ENCODE results near the gene PSMB5.

Gene PSMB5

DNA sequence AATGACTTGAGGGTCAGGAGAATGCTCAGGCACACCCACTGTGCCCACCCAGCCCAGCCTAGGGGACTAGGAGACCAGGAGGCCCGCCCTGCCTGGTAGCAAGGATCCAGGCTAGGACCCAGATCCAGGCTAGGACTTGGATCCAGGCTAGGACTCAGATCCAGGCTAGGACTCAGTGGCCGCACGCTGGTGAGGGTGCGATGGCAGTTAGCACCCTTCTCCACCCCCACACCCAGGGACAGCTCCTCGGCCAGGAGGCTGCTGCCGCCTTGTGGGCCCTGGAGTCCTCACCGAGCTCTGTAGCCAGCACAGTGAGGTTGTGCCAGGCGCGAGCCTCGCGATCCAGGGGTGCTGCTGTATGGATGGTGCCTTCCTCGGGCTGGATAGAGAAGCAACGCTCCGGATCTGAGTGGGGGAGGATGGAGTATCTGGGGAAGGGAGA, 17.5 kb upstream of the PSMB5 start:
- H3K9me3 ChIP-seq (replicated peaks in 1 of 11) = no peaks in the 10 kb centered on the region
- H3K9ac ChIP-seq = peak overlapping the region in 3 of 11 experiments; percentile 18 to 44 (median 20); a peak in 2 of 22 replicates
- H3K36me3 ChIP-seq = no peaks in the 10 kb centered on the region; a peak in 2 of 22 replicates
- H3K4me3 ChIP-seq = no peak overlapping the region
- peaks cover 2 to 8% (median 6%) of the 10 kb centered on the region in 11 experiments; a peak in 15 of 22 replicates for H3K27me3 ChIP-seq
- H3K4me2 ChIP-seq = no peak overlapping the region
- H3K27ac ChIP-seq = no peak overlapping the region
- H4K20me1 ChIP-seq = peaks cover 0 to 19% (median 4%) of the 10 kb centered on the region in 11 experiments; a peak in 7 of 22 replicates
- no peak for TF ChIP-seq Cebpa-rat (IDR thresholded peaks at IDR 0.05)
- H3K4me1 ChIP-seq = peaks cover 15 to 30% (median 22%) of the 10 kb centered on the region in 10 experiments; a peak in 19 of 20 replicates

DNA sequence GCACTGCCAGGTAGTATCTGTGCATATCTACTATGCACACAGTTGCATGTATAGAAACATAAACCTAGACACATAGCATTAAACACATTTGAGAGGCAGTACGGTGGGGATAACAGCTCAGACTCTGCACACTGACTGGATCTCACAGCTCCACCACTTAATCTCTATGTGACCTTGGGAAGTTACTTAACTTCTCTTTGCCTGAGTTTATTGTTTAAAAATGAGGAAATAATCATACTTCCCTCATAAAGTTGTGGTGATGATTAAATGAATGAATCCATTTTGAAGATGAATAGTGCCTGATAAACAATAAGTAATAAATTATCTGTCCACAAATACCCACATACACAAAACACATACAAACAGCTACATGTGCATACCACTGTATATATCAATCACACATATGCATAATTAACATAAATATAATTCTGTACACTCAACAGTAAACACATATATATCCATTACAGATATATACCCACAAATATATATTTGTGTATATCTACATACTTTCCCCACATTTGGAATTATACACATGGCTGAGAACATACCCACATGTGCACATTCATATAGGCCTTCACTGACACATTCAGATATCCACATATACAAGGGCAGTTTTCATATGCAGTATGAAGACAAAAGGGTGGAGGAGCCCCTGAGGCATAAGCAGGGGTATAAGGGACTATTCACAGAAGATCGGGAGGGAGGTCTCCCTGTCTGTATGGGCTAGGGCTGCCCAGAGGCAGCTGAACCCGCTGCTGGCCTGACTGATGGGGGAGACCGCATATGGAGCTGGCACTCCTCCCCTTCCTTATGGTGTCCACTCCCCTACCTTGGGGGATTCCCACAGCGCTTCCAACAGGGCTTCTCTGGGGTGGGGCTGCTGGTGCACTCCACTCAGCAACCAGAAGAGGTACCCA, 16.7 kb upstream of the PSMB5 start:
- Histone ChIP-seq H3K4me1 (peaks cover 7 to 27% (median 20%) of the 10 kb centered on the region in 10 experiments; a peak in 19 of 20 replicates), H3K4me2 (no peak overlapping the region), H3K9ac (peak overlapping the region in 1 of 11 experiments; percentile 44; a peak in 1 of 22 replicates), H3K9me3 (replicated peaks in 1 of 11) (no peaks in the 10 kb centered on the region), H3K27me3 (no peaks in the 10 kb centered on the region; a peak in 1 of 22 replicates), H3K36me3 (no peaks in the 10 kb centered on the region; a peak in 2 of 22 replicates), H3K27ac (no peak overlapping the region), H4K20me1 (peaks cover 0 to 11% (median 0%) of the 10 kb centered on the region in 11 experiments; a peak in 6 of 22 replicates), H3K4me3 (no peak overlapping the region)
- TF ChIP-seq Cebpa-rat (IDR thresholded peaks at IDR 0.05) = no peak

DNA sequence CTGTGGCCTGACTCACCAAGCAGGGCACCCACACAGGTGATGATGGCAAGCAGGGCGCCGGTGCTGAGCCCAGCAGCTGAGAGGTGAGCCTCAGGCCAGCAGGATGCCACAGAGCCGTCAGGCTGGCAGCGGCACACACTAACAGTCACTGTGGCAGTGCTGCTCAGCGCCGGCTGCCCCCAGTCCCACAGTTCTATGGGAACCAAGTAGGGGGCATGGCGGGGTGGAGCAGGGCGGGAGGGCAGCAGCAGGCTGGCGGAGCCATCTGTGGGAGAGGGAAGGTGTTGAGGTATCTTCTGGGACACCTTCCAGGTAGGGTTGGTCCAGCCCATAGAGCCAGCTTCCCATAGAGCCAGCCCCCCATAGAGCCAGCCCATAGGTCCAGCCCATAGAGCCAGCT, 14.3 kb upstream of the PSMB5 start:
- H3K9ac ChIP-seq = no peak overlapping the region
- H3K4me2 ChIP-seq = no peak overlapping the region
- H3K27me3 ChIP-seq = no peaks in the 10 kb centered on the region
- peaks cover 0 to 31% (median 21%) of the 10 kb centered on the region in 10 experiments; a peak in 15 of 20 replicates for H3K4me1 ChIP-seq
- H3K36me3 ChIP-seq = no peaks in the 10 kb centered on the region; a peak in 2 of 22 replicates
- TF ChIP-seq Cebpa-rat (IDR thresholded peaks at IDR 0.05) = no peak
- H3K4me3 ChIP-seq = no peak overlapping the region
- no peak overlapping the region for H3K27ac ChIP-seq
- H3K9me3 ChIP-seq (replicated peaks in 1 of 11) = no peaks in the 10 kb centered on the region
- H4K20me1 ChIP-seq = no peaks in the 10 kb centered on the region

DNA sequence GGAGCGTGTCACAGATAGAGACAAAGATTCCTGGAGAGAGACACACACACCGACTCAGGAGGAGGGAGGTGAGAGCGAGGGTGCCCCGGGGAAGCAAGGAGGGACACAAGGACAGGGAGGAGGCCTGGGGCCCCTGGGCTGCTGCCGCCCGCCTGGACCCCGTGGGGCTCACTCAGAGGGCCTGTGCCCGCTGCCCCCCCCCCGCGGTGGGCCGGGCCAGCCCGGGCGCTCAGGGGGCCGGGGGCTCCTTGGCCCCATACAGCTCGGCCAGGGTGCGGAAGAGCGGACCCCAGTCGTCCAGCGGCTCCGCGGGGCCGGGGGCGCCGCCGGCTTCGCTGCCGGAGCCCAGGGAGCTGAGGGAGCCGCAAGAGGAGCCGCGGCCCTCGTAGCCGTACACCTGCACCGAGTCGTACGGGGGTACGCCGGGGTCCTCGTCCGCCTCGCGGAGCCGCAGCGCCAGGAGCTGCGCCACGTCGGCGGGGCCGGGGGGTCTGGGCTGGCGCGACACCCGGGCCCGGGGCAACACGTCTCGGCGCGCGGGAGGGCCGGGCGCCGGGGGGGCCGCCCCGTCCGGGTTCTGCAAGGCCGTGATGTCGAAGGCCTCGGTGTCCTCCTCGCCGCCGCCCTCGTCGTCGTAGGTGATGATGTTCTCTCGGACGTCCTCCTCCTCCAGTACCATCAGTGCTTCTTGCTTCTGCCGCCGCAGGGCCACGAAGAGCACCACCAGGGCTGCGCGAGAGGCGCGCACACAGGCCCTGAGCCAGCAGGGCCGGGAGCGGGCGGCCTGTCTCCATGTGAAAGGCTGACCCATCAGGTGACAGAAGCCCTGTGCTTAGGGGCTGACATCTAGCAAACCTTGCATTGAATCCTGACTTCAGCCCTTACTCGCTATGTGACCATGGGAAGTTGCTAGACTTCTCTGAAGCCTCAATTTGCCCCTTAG, 13.3 kb upstream of the PSMB5 start:
- H3K9me3 ChIP-seq (replicated peaks in 1 of 11) = no peaks in the 10 kb centered on the region
- H3K27me3 ChIP-seq = no peaks in the 10 kb centered on the region
- H3K4me3 ChIP-seq = no peak overlapping the region
- H3K36me3 ChIP-seq = no peaks in the 10 kb centered on the region; a peak in 2 of 22 replicates
- no peak overlapping the region for H3K4me2 ChIP-seq
- H4K20me1 ChIP-seq = no peaks in the 10 kb centered on the region
- H3K4me1 ChIP-seq = peaks cover 0 to 31% (median 21%) of the 10 kb centered on the region in 10 experiments; a peak in 15 of 20 replicates
- 0 out of 22 replicates have a peak overlapping the region, but pooled peaks of 2 of the 11 experiments have one; percentile 18 to 24 for H3K9ac ChIP-seq
- TF ChIP-seq Cebpa-rat (IDR thresholded peaks at IDR 0.05) = no peak
- no peak overlapping the region for H3K27ac ChIP-seq

DNA sequence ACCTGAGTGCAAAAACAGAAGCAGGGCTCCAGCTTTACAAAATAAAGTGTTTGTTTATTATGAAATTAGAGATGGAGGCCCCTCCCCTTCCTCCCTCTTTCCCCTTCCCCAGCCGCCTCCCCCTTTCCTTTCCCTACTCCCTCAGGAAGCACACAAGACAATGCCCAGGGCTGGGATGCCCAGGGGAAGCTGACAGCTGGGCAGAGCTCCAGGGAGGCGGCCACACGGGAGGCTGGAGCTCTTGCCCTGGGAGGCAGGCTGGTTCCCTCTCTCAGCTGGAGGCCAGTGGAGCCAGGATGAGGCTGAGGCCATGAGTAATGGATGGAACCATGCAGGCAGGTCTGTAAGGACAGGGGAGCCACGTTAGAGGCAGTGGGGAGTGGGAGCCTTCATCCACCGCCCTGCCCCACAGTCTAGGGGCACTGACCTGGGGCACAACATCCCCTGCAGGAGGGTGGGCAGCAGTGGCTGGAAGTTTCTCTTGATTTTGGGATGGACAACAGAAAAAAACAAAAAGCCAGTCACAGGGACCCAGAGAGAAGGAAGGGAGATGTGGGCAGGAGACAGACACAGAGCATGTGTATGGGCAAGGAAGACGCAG, 12.4 kb upstream of the PSMB5 start:
- no peaks in the 10 kb centered on the region; a peak in 2 of 22 replicates for H3K36me3 ChIP-seq
- no peaks in the 10 kb centered on the region for H3K9me3 ChIP-seq (replicated peaks in 1 of 11)
- H3K9ac ChIP-seq = peak overlapping the region in 4 of 11 experiments; percentile 16 to 33 (median 21); a peak in 4 of 22 replicates
- H3K4me1 ChIP-seq = peaks cover 0 to 31% (median 21%) of the 10 kb centered on the region in 10 experiments; a peak in 15 of 20 replicates
- TF ChIP-seq Cebpa-rat (IDR thresholded peaks at IDR 0.05) = no peak
- no peaks in the 10 kb centered on the region for H4K20me1 ChIP-seq
- peak overlapping the region in 6 of 11 experiments; percentile 1 to 32 (median 20); a peak in 4 of 22 replicates for H3K4me2 ChIP-seq
- H3K27me3 ChIP-seq = no peaks in the 10 kb centered on the region
- no peak overlapping the region for H3K4me3 ChIP-seq
- H3K27ac ChIP-seq = 0 out of 22 replicates have a peak overlapping the region, but pooled peaks of 1 of the 11 experiments have one; percentile 5

DNA sequence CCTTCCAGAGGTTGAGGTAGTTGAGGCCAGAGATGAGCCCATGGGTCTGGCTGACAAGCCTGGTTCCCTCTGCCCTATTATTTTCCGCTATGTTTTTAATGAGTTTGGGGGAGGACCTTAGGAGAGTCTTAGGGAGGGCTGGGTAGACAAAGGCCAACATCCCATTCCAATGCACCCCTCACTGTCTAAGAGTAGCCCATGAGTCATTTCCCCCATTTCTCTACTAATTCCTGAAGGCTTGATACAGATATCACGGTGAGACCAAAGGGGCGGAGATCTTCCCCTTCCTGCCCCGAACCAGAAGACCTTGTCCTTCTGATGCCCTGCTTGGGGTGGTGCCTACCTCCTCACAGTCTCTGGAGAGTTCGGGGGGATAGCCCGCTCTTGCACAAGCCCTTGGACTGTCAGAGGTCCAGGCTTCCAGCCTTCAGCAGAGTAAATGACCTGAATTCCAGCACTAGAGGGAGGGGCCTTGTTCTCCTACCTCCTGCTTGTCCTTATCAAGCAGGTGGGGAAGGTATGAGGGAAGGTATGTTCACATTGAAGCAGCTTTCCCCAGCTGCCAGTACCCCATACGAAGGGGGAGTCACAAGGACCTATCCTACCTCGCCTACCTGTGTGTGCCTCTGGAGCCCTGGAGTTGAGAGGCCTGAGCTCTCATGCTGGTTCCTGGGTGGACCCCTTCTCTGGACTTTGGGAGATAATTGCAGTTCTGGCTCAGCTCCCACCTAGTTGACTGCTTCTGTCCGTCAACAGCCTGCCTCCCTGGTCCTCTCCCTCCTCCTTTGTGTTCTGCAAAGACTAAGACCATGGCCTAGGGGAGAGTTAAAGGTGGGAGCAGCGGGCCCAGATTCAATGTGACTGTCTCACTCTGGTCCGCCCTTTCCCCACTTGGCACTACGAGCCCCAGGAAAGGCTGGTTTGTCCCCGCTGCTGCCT, 11.0 kb upstream of the PSMB5 start:
- Histone ChIP-seq H3K36me3 (no peaks in the 10 kb centered on the region; a peak in 2 of 22 replicates), H3K4me3 (no peak overlapping the region), H3K27ac (no peak overlapping the region), H3K9me3 (replicated peaks in 1 of 11) (no peaks in the 10 kb centered on the region), H4K20me1 (no peaks in the 10 kb centered on the region), H3K4me2 (peak overlapping the region in 10 of 11 experiments; percentile 4 to 75 (median 52); a peak in 18 of 22 replicates), H3K27me3 (no peaks in the 10 kb centered on the region), H3K9ac (0 out of 22 replicates have a peak overlapping the region, but pooled peaks of 1 of the 11 experiments have one; percentile 7), H3K4me1 (peaks cover 0 to 28% (median 16%) of the 10 kb centered on the region in 10 experiments; a peak in 15 of 20 replicates)
- no peak for TF ChIP-seq Cebpa-rat (IDR thresholded peaks at IDR 0.05)

DNA sequence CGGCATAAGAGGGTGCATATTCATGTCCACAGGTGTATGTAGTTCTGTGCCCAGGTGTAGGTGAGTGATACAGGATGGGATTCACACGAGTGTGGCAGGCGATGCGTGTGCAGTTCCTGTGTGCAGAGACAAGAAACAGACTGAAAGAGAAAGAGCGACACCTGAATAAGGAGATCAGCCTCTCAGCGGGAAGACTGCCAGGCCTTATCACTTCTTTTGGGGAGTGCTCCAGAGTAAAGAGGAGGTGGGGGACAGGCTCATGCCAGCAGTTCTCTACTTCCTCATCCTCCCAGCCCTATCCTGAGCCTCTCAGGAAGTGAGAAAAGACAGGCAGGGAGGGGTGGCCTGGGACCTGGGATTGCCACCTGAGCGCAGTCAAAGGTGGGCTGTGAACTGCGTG, 10.1 kb upstream of the PSMB5 start:
- Histone ChIP-seq H3K4me3 (no peak overlapping the region), H3K27me3 (no peaks in the 10 kb centered on the region), H3K9me3 (replicated peaks in 1 of 11) (no peaks in the 10 kb centered on the region), H4K20me1 (no peaks in the 10 kb centered on the region), H3K9ac (no peak overlapping the region), H3K36me3 (no peaks in the 10 kb centered on the region; a peak in 2 of 22 replicates), H3K27ac (no peak overlapping the region), H3K4me1 (peaks cover 0 to 28% (median 16%) of the 10 kb centered on the region in 10 experiments; a peak in 15 of 20 replicates), H3K4me2 (peak overlapping the region in 10 of 11 experiments; percentile 4 to 75 (median 52); a peak in 14 of 22 replicates)
- TF ChIP-seq Cebpa-rat (IDR thresholded peaks at IDR 0.05) = no peak

Data from BLaER1 treated with 17β-estradiol and CSF1 and Interleukin-3, amounts not matched to agents 10 nM and 100 nM (cell line).